H1 (cell line): ENCODE data around the gene DKK3. TPM values are rescaled to one million over a fixed set of nuclear protein-coding genes. Genes with fewer than 3 reads are reported as not detected.

Experiments used
- CTCF ChIP-seq, 3 experiments: IDR thresholded peaks; 1 replicate in 2 of 3; 2 replicates in 1 of 3; pipeline versions ENCODE4 v1.5.1 to v1.6.1; 2011; ENCODE audit warnings: low read length in 3 of 3, mild to moderate bottlenecking in 3 of 3, inconsistent platforms in 2 of 3, low read depth in 1 of 3, moderate library complexity in 1 of 3; ENCODE audit not compliant: insufficient read depth in 1 of 3; ENCODE audit errors: control extremely low read depth in 1 of 3
- GTF2F1 ChIP-seq: IDR thresholded peaks from 2 replicates; pipeline ENCODE4 v1.6.1; 2012; ENCODE audit warnings: low read depth, low read length, improper control_type of control experiment, borderline replicate concordance
- POLR2A ChIP-seq, 2 experiments: IDR thresholded peaks; 1 replicate in 1 of 2; 2 replicates in 1 of 2; pipeline ENCODE4 v1.6.1; 2011; ENCODE audit warnings: low read depth in 2 of 2, low read length in 2 of 2, mild to moderate bottlenecking in 2 of 2; ENCODE audit errors: control extremely low read depth in 1 of 2
- SP1 ChIP-seq: IDR thresholded peaks from 2 replicates; pipeline ENCODE4 v1.6.1; 2011; ENCODE audit warnings: low read depth, low read length
- polyA plus RNA-seq, 7 experiments: library from polyadenylated mRNA; depleted of rRNA in 3 of 7; stranded (reverse) in 5 of 7; unstranded in 2 of 7; fragments of >200 nt in 5 of 7; fragments of 200-250 nt in 2 of 7; gene quantifications; 1 replicate in 5 of 7; 2 replicates in 1 of 7; 4 replicates in 1 of 7; pipeline versions ENCODE4 v1.2.1 to v1.2.3, GENCODE V29; 2011 to 2013; ENCODE audit warnings: missing spikeins in 2 of 7, mixed read lengths in 2 of 7
- total RNA-seq: library from RNA; stranded (reverse); fragmentation: NEBNext Ultra II Directional; extraction: Animal tissue kit (Norgen Biotek cat#: 25700); gene quantifications from 2 replicates; pipeline ENCODE4 v1.2.1, GENCODE V29; 2021

DKK3 gene
- total and polyA plus RNA-seq, 2 of the 8 experiments (the other 6 are each of a cell fraction or from before 2014, with no cell fraction given), result 30.0 to 40.1 TPM

- TF ChIP-seq GTF2F1 (no peak), CTCF (IDR thresholded peaks at IDR 0.05; ENCODE audit: control extremely low read depth in 1 of 3, insufficient read depth in 1 of 3, low read depth in 1 of 3, low read length in 3 of 3) (no peak), POLR2A (IDR thresholded peaks at IDR 0.05; ENCODE audit: control extremely low read depth in 1 of 2, low read depth in 2 of 2, low read length in 2 of 2) (no peak), SP1 (no peak)
Observed at GRCh38 chr11:12056119-12056518, 47.7 kb upstream of the DKK3 start (continued).
